GM23338 (cell line): ENCODE data around the gene FAM20C. TPM values are rescaled to one million over a fixed set of nuclear protein-coding genes. Genes with fewer than 3 reads are reported as not detected.

Source experiments
- ATAC-seq: fragments of 200-7000 bp; cut with Tn5 transposase; 3 replicates; pipeline ENCODE4 v1.9.1; 2020
- DNase-seq: peaks from one replicate; pipeline ENCODE4 v3.0.0-alpha.2; 2015; ENCODE audit warnings: low spot score
- H2AFZ ChIP-seq: fragments of 200-600 bp; sonication (generic); 2 replicates; pipeline ENCODE4 v1.8.0; 2016; ENCODE audit warnings: antibody characterized with exemption, mild to moderate bottlenecking, moderate library complexity
- H3F3A ChIP-seq: fragments of 200-600 bp; sonication (generic); replicated peaks from 2 replicates; pipeline ENCODE4 v1.8.0; 2017; ENCODE audit warnings: antibody characterized with exemption, mixed run types, low read depth
- H3K27ac ChIP-seq: fragments of 200-600 bp; sonication (generic); 2 replicates; pipeline ENCODE4 v1.6.1; 2016; ENCODE audit warnings: low read depth
- H3K27me3 ChIP-seq: fragments of 200-600 bp; sonication (generic); 2 replicates; pipeline ENCODE4 v1.8.0; 2016; ENCODE audit warnings: mild to moderate bottlenecking, mixed run types, moderate library complexity; ENCODE audit not compliant: insufficient read depth
- H3K36me3 ChIP-seq: fragments of 200-600 bp; sonication (generic); 2 replicates; pipeline ENCODE4 v1.8.0; 2016; ENCODE audit warnings: mild to moderate bottlenecking; ENCODE audit not compliant: insufficient read depth
- H3K4me1 ChIP-seq: fragments of 200-600 bp; sonication (generic); 2 replicates; pipeline ENCODE4 v1.8.0; 2016; ENCODE audit warnings: mild to moderate bottlenecking, moderate library complexity; ENCODE audit not compliant: insufficient read depth
- H3K4me2 ChIP-seq: fragments of 200-600 bp; sonication (generic); 2 replicates; pipeline ENCODE4 v1.7.1; 2017; ENCODE audit warnings: mixed run types
- H3K4me3 ChIP-seq: fragments of 200-600 bp; sonication (generic); 2 replicates; pipeline ENCODE4 v1.6.1; 2016; ENCODE audit warnings: mixed run types
- H3K79me2 ChIP-seq: fragments of 200-600 bp; sonication (generic); replicated peaks from 2 replicates; pipeline ENCODE4 v1.8.0; 2017; ENCODE audit warnings: mild to moderate bottlenecking; ENCODE audit not compliant: insufficient read depth
- H3K9me2 ChIP-seq: fragments of 200-600 bp; sonication (generic); 2 replicates; pipeline ENCODE4 v1.8.0; 2017; ENCODE audit not compliant: insufficient read depth
- H4K20me1 ChIP-seq: fragments of 200-600 bp; sonication (generic); replicated peaks from 2 replicates; pipeline ENCODE4 v1.8.0; 2017; ENCODE audit warnings: mild to moderate bottlenecking; ENCODE audit not compliant: insufficient read depth
- H3K27ac Mint-ChIP-seq: 2 replicates; pipeline ENCODE4 v1.8.0; 2020; ENCODE audit warnings: inconsistent platforms, mild to moderate bottlenecking, moderate library complexity, mixed read lengths
- H3K27me3 Mint-ChIP-seq: 3 replicates; pipeline ENCODE4 v1.8.0; 2022; ENCODE audit warnings: low read depth, mild to moderate bottlenecking, moderate library complexity, mixed read lengths, inconsistent platforms; ENCODE audit not compliant: insufficient read depth, poor library complexity
- H3K36me3 Mint-ChIP-seq: 3 replicates; pipeline ENCODE4 v1.8.0; 2021; ENCODE audit warnings: low read depth, mild to moderate bottlenecking, inconsistent platforms, moderate library complexity, mixed read lengths
- H3K4me1 Mint-ChIP-seq: 3 replicates; pipeline ENCODE4 v1.8.0; 2020; ENCODE audit warnings: mild to moderate bottlenecking, inconsistent platforms, mixed read lengths
- H3K4me3 Mint-ChIP-seq: 3 replicates; pipeline ENCODE4 v1.8.0; 2021; ENCODE audit warnings: moderate library complexity, mild to moderate bottlenecking, inconsistent platforms, mixed read lengths
- H3K9me3 Mint-ChIP-seq: 3 replicates; pipeline ENCODE4 v1.8.0; 2020; ENCODE audit warnings: moderate library complexity, mild to moderate bottlenecking, inconsistent platforms, mixed read lengths
- EZH2 ChIP-seq: fragments of 200-600 bp; sonication (generic); IDR thresholded peaks from one replicate; pipeline ENCODE4 v1.8.0; 2017; ENCODE audit warnings: antibody characterized with exemption, mild to moderate bottlenecking, low read depth; ENCODE audit not compliant: unreplicated experiment
- EZH2phosphoT487 ChIP-seq: fragments of 200-600 bp; sonication (generic); IDR thresholded peaks from one replicate; pipeline ENCODE4 v1.8.1; 2018; ENCODE audit warnings: antibody characterized with exemption; ENCODE audit not compliant: unreplicated experiment
- JUNB ChIP-seq: IDR thresholded peaks from one replicate; pipeline ENCODE4 v1.6.1; 2016; ENCODE audit warnings: antibody characterized with exemption; ENCODE audit not compliant: unreplicated experiment
- NANOG ChIP-seq: IDR thresholded peaks from 2 replicates; pipeline ENCODE4 v1.6.1; 2016; ENCODE audit warnings: antibody characterized with exemption, borderline replicate concordance
- POLR2AphosphoS5 ChIP-seq: IDR thresholded peaks from 2 replicates; pipeline ENCODE4 v1.6.1; 2016; ENCODE audit warnings: antibody characterized with exemption, low read depth
- ZNF114 ChIP-seq: fragments of 250-450 bp; sonication (Bioruptor Pico); IDR thresholded peaks from 2 replicates; pipeline ENCODE4 v1.5.0; 2020; ENCODE audit warnings: mild to moderate bottlenecking, moderate library complexity
- ZNF331 ChIP-seq: fragments of 250-450 bp; sonication (Bioruptor Pico); IDR thresholded peaks from 2 replicates; pipeline ENCODE4 v1.5.0; 2020; ENCODE audit warnings: low read depth, mild to moderate bottlenecking, moderate library complexity
- polyA plus RNA-seq: library from polyadenylated mRNA; unstranded; fragments of >200 nt; fragmentation: Nextera tagmentation; extraction: Ambion mirVana; gene quantifications from 2 replicates; pipeline ENCODE4 v1.2.1, GENCODE V29; 2016
- total RNA-seq: library from RNA; depleted of rRNA; stranded (reverse); fragments of >200 nt; shearing (Covaris generic); gene quantifications from 2 replicates; pipeline ENCODE4 v1.2.3, GENCODE V29; 2014
- TF ChIP-seq, protein P1 (sequence below), 2 experiments: fragments of 200-600 bp in 1 of 2; sonication (generic) in 1 of 2; conservative IDR thresholded peaks; 2 replicates each; pipeline versions ENCODE4 v1.5.1 to v1.6.1; 2016 to 2017; ENCODE audit warnings: antibody characterized with exemption in 2 of 2, low read depth in 2 of 2, mild to moderate bottlenecking in 2 of 2, moderate library complexity in 1 of 2
- TF ChIP-seq, protein P2 (sequence below): IDR thresholded peaks from one replicate; pipeline ENCODE4 v1.6.1; 2018; ENCODE audit warnings: antibody characterized with exemption; ENCODE audit not compliant: unreplicated experiment
- TF ChIP-seq, protein P3 (sequence below): fragments of 250-450 bp; sonication (Bioruptor Pico); IDR thresholded peaks from 2 replicates; pipeline ENCODE4 v1.5.0; 2020; ENCODE audit warnings: mild to moderate bottlenecking, moderate library complexity
- TF ChIP-seq, protein P4 (sequence below): IDR thresholded peaks from 2 replicates; pipeline ENCODE4 v1.6.1; 2016; ENCODE audit warnings: antibody characterized with exemption

FAM20C gene
- total and polyA plus RNA-seq, 2 experiments from 2014 or later, result 7.6 to 24.8 TPM

DNA sequence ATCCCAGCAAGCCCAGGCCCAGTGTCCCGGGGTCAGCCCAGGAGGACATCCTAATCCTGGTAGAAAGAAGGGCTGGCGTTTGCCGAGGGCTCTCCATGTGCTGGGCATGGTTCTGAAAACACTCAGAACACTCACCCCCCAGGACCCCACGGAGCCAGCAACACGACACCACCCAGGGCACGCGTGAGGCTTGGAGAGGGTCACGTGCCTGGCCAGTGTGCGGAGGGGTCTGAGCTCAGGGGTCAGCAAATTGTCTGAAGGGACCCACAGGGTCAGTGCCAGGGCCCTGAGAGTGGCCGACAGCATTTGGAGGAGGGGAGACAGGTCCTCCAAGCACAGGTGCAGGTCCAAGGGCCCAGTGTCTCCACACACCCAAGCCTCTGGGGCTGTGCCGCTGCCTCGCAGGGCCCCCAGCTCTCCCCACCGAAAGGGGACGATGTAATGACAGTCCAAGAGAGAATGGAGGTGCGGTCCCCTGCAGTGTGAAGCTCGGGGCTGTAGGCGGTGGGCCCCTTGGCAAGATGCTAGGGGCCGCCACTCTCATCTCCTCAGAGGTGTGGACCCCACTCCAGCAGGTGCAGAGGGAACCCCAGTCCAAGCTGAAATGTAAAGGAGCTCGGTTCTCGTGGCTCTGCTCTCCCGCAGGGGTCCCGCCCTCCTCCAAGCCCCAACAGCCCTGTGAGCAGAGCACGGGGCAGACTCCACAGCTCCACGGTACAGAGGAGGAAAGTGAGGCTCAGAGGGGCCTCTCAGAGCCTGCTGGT, 105.4 kb downstream of the FAM20C start (continued):
- no peak for TF ChIP-seq ZNF331 (CRISPR knock-in tag)
- TF ChIP-seq ZNF114 (CRISPR knock-in tag), result no peak
- no peak for TF ChIP-seq EZH2phosphoT487
- TF ChIP-seq, protein P1, sequence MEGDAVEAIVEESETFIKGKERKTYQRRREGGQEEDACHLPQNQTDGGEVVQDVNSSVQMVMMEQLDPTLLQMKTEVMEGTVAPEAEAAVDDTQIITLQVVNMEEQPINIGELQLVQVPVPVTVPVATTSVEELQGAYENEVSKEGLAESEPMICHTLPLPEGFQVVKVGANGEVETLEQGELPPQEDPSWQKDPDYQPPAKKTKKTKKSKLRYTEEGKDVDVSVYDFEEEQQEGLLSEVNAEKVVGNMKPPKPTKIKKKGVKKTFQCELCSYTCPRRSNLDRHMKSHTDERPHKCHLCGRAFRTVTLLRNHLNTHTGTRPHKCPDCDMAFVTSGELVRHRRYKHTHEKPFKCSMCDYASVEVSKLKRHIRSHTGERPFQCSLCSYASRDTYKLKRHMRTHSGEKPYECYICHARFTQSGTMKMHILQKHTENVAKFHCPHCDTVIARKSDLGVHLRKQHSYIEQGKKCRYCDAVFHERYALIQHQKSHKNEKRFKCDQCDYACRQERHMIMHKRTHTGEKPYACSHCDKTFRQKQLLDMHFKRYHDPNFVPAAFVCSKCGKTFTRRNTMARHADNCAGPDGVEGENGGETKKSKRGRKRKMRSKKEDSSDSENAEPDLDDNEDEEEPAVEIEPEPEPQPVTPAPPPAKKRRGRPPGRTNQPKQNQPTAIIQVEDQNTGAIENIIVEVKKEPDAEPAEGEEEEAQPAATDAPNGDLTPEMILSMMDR (conservative IDR thresholded peaks at IDR 0.05; ENCODE audit: low read depth in 2 of 2), result no peak

DNA sequence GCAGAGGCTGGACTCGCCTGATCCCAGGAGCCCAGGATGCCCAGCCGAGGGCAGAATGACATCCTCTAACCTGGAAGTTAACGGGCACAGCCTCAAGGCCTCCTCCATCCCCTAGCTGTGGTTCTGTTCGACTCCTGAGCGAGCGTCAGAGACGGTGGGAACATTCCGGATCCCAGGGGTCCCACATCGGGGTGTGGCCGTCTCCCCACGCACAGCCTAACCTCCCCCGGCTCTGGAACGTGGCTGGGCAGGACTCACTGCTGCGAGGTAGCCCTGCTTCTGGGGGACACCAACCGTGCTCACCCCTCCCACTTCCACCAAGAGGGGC, 106.0 kb downstream of the FAM20C start:
- peaks cover 9% of the 10 kb centered on the region for H3K27me3 Mint-ChIP-seq
- H3K9me3 Mint-ChIP-seq, result peaks cover 15% of the 10 kb centered on the region
- Histone ChIP-seq H3K4me1 (no peaks in the 10 kb centered on the region), H3K27me3 (peaks cover 5% of the 10 kb centered on the region; the same call in 1 of the 2 replicates), H3K36me3 (no peaks in the 10 kb centered on the region), H3K4me2 (no peak overlapping the region), H3K27ac (no peak overlapping the region), H4K20me1 (no peaks in the 10 kb centered on the region), H3K4me3 (no peak overlapping the region), H3K79me2 (no peaks in the 10 kb centered on the region), H3F3A (0 out of 2 replicates have a peak, but pooled peaks cover 6% of the 10 kb centered on the region), H3K9me2 (no peaks in the 10 kb centered on the region), H2AFZ (no peak overlapping the region)
- DNase-seq (no peak), ATAC-seq (no peak)
- no peaks in the 10 kb centered on the region for H3K4me1 Mint-ChIP-seq
- no peak overlapping the region for H3K4me3 Mint-ChIP-seq
- peaks cover 4% of the 10 kb centered on the region; the same call in 2 of the 3 replicates for H3K36me3 Mint-ChIP-seq
- no peak overlapping the region for H3K27ac Mint-ChIP-seq
- TF ChIP-seq EZH2, result no peak
- TF ChIP-seq, protein P2, sequence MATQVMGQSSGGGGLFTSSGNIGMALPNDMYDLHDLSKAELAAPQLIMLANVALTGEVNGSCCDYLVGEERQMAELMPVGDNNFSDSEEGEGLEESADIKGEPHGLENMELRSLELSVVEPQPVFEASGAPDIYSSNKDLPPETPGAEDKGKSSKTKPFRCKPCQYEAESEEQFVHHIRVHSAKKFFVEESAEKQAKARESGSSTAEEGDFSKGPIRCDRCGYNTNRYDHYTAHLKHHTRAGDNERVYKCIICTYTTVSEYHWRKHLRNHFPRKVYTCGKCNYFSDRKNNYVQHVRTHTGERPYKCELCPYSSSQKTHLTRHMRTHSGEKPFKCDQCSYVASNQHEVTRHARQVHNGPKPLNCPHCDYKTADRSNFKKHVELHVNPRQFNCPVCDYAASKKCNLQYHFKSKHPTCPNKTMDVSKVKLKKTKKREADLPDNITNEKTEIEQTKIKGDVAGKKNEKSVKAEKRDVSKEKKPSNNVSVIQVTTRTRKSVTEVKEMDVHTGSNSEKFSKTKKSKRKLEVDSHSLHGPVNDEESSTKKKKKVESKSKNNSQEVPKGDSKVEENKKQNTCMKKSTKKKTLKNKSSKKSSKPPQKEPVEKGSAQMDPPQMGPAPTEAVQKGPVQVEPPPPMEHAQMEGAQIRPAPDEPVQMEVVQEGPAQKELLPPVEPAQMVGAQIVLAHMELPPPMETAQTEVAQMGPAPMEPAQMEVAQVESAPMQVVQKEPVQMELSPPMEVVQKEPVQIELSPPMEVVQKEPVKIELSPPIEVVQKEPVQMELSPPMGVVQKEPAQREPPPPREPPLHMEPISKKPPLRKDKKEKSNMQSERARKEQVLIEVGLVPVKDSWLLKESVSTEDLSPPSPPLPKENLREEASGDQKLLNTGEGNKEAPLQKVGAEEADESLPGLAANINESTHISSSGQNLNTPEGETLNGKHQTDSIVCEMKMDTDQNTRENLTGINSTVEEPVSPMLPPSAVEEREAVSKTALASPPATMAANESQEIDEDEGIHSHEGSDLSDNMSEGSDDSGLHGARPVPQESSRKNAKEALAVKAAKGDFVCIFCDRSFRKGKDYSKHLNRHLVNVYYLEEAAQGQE, result no peak
- TF ChIP-seq JUNB, result no peak
- TF ChIP-seq, protein P3, sequence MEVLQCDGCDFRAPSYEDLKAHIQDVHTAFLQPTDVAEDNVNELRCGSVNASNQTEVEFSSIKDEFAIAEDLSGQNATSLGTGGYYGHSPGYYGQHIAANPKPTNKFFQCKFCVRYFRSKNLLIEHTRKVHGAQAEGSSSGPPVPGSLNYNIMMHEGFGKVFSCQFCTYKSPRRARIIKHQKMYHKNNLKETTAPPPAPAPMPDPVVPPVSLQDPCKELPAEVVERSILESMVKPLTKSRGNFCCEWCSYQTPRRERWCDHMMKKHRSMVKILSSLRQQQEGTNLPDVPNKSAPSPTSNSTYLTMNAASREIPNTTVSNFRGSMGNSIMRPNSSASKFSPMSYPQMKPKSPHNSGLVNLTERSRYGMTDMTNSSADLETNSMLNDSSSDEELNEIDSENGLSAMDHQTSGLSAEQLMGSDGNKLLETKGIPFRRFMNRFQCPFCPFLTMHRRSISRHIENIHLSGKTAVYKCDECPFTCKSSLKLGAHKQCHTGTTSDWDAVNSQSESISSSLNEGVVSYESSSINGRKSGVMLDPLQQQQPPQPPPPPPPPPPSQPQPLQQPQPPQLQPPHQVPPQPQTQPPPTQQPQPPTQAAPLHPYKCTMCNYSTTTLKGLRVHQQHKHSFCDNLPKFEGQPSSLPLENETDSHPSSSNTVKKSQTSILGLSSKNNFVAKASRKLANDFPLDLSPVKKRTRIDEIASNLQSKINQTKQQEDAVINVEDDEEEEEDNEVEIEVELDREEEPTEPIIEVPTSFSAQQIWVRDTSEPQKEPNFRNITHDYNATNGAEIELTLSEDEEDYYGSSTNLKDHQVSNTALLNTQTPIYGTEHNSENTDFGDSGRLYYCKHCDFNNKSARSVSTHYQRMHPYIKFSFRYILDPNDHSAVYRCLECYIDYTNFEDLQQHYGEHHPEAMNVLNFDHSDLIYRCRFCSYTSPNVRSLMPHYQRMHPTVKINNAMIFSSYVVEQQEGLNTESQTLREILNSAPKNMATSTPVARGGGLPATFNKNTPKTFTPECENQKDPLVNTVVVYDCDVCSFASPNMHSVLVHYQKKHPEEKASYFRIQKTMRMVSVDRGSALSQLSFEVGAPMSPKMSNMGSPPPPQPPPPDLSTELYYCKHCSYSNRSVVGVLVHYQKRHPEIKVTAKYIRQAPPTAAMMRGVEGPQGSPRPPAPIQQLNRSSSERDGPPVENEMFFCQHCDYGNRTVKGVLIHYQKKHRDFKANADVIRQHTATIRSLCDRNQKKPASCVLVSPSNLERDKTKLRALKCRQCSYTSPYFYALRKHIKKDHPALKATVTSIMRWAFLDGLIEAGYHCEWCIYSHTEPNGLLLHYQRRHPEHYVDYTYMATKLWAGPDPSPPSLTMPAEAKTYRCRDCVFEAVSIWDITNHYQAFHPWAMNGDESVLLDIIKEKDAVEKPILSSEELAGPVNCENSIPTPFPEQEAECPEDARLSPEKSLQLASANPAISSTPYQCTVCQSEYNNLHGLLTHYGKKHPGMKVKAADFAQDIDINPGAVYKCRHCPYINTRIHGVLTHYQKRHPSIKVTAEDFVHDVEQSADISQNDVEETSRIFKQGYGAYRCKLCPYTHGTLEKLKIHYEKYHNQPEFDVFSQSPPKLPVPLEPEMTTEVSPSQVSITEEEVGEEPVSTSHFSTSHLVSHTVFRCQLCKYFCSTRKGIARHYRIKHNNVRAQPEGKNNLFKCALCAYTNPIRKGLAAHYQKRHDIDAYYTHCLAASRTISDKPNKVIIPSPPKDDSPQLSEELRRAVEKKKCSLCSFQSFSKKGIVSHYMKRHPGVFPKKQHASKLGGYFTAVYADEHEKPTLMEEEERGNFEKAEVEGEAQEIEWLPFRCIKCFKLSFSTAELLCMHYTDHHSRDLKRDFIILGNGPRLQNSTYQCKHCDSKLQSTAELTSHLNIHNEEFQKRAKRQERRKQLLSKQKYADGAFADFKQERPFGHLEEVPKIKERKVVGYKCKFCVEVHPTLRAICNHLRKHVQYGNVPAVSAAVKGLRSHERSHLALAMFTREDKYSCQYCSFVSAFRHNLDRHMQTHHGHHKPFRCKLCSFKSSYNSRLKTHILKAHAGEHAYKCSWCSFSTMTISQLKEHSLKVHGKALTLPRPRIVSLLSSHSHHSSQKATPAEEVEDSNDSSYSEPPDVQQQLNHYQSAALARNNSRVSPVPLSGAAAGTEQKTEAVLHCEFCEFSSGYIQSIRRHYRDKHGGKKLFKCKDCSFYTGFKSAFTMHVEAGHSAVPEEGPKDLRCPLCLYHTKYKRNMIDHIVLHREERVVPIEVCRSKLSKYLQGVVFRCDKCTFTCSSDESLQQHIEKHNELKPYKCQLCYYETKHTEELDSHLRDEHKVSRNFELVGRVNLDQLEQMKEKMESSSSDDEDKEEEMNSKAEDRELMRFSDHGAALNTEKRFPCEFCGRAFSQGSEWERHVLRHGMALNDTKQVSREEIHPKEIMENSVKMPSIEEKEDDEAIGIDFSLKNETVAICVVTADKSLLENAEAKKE, result no peak
- TF ChIP-seq POLR2AphosphoS5, result no peak
- TF ChIP-seq NANOG, result no peak
- TF ChIP-seq, protein P4, sequence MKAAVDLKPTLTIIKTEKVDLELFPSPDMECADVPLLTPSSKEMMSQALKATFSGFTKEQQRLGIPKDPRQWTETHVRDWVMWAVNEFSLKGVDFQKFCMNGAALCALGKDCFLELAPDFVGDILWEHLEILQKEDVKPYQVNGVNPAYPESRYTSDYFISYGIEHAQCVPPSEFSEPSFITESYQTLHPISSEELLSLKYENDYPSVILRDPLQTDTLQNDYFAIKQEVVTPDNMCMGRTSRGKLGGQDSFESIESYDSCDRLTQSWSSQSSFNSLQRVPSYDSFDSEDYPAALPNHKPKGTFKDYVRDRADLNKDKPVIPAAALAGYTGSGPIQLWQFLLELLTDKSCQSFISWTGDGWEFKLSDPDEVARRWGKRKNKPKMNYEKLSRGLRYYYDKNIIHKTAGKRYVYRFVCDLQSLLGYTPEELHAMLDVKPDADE, result no peak
- TF ChIP-seq EZH2phosphoT487, result no peak
- TF ChIP-seq ZNF331 (CRISPR knock-in tag), result no peak
- no peak for TF ChIP-seq ZNF114 (CRISPR knock-in tag)
